Stimulated activated CD8-positive, alpha-beta memory T cell treated with anti-CD3 and anti-CD28 coated beads, Interleukin-15, amount 100 ng/mL, for 4 hours (primary cell): ENCODE data around the gene CAPN6.

Experiments
- DNase-seq, 2 donors: peaks; one replicate each; pipeline ENCODE4 v3.0.0-alpha.2; 2020; ENCODE audit warnings: low read depth in 2 of 2

The CAPN6 gene

GRCh38 chrX:111199505-111199904 lies 70.8 kb downstream of the CAPN6 start:
- DNase-seq: no peak
